HCT116 (cell line): Measurements from ENCODE around the gene C4BPB. TPM values are rescaled to one million over a fixed set of nuclear protein-coding genes. Genes with fewer than 3 reads are reported as not detected.

Experiments used
- ATAC-seq: fragments of 200-7000 bp; cut with Tn5 transposase; 2 replicates; pipeline ENCODE4 v1.9.1; 2020; ENCODE audit warnings: mild to moderate bottlenecking, moderate library complexity
- BruUV-seq: library from RNA; stranded (reverse); fragments of 400-500 nt; replicated peaks from 2 replicates; lab custom pipeline; 2021; lab: Mats Ljungman, UMichigan
- CTCF ChIA-PET: fragments of 300-600 bp; sonication (Branson Sonifier 250); formaldehyde crosslinking; loops from one replicate; lab custom pipeline; 2021; ENCODE audit warnings: antibody characterized with exemption; lab: Charles Lee
- POLR2A ChIA-PET: fragments of 300-600, 350-600 bp; sonication (Branson Sonifier 250); formaldehyde crosslinking; loops from one replicate; lab custom pipeline; 2021; ENCODE audit warnings: antibody characterized with exemption; lab: Charles Lee
- RAD21 ChIA-PET, 2 experiments: fragments of 300-600 bp; sonication (Branson Sonifier 250); formaldehyde crosslinking; loops; one replicate each; lab custom pipeline; 2023; ENCODE audit warnings: low total read pairs in 2 of 2; ENCODE audit not compliant: uncharacterized antibody in 2 of 2, unreplicated experiment in 2 of 2, low non-redundant PET in 1 of 2; lab: Charles Lee
- DNase-seq: peaks from one replicate; pipeline ENCODE4 v3.0.0-alpha.2; 2010; ENCODE audit warnings: low read depth, low spot score
- H2AFZ ChIP-seq: fragments of 200-600 bp; shearing (Covaris generic), sonication (generic); 2 replicates; pipeline ENCODE4 v1.6.1; 2017; ENCODE audit warnings: low read depth, mixed run types, mixed read lengths, antibody characterized with exemption, low read length; ENCODE audit not compliant: poor library complexity, severe bottlenecking
- H3K27ac ChIP-seq: 2 replicates; pipeline ENCODE4 v1.5.1; 2012; ENCODE audit warnings: low read depth, low read length
- H3K27me3 ChIP-seq: fragments of 200-600 bp; sonication (generic); 2 replicates; pipeline ENCODE4 v1.6.1; 2016; ENCODE audit warnings: mixed run types, low read length, mixed read lengths; ENCODE audit not compliant: insufficient read depth
- H3K36me3 ChIP-seq, 2 experiments: fragments of 200-500 bp in 1 of 2; fragments of 200-600 bp in 1 of 2; sonication (Bioruptor generic) in 1 of 2; sonication (generic) in 1 of 2; 2 replicates each; pipeline versions ENCODE4 v1.5.1 to v1.6.1; 2014 to 2016; ENCODE audit warnings: low read length in 2 of 2, inconsistent platforms in 1 of 2, mixed read lengths in 1 of 2, mixed run types in 1 of 2; ENCODE audit not compliant: insufficient read depth in 2 of 2, control insufficient read depth in 1 of 2
- H3K4me1 ChIP-seq, 2 experiments: fragments of 200-600 bp in 1 of 2; sonication (generic) in 1 of 2; 2 replicates each; pipeline versions ENCODE4 v1.5.1 to v1.6.1; 2012 to 2017; ENCODE audit warnings: low read length in 2 of 2, inconsistent platforms in 1 of 2, mild to moderate bottlenecking in 1 of 2, mixed read lengths in 1 of 2, mixed run types in 1 of 2, moderate library complexity in 1 of 2; ENCODE audit not compliant: insufficient read depth in 2 of 2, control insufficient read depth in 1 of 2
- H3K4me2 ChIP-seq: fragments of 200-600 bp; sonication (generic); 2 replicates; pipeline ENCODE4 v1.6.1; 2017; ENCODE audit warnings: mixed run types, low read length, mixed read lengths
- H3K4me3 ChIP-seq, 2 experiments: fragments of 200-600 bp in 1 of 2; sonication (generic) in 1 of 2; replicated peaks in 1 of 2; 2 replicates each; pipeline ENCODE4 v1.5.1; 2011 to 2016; ENCODE audit warnings: low read length in 2 of 2, control low read depth in 1 of 2, low read depth in 1 of 2, mild to moderate bottlenecking in 1 of 2, mixed read lengths in 1 of 2, mixed run types in 1 of 2
- H3K79me2 ChIP-seq: fragments of 200-600 bp; sonication (generic); 2 replicates; pipeline ENCODE4 v1.6.1; 2017; ENCODE audit warnings: mild to moderate bottlenecking, mixed run types, low read length, moderate library complexity, mixed read lengths; ENCODE audit not compliant: insufficient read depth
- H3K9ac ChIP-seq: fragments of 200-600 bp; sonication (generic); 2 replicates; pipeline ENCODE4 v1.6.1; 2016; ENCODE audit warnings: low read length, mixed read lengths
- H3K9me2 ChIP-seq: fragments of 200-600 bp; sonication (generic), shearing (Covaris generic); 2 replicates; pipeline ENCODE4 v1.6.1; 2017; ENCODE audit warnings: mixed run types, mild to moderate bottlenecking, moderate library complexity; ENCODE audit not compliant: insufficient read depth
- H3K9me3 ChIP-seq, 2 experiments: fragments of 200-500 bp in 1 of 2; fragments of 200-600 bp in 1 of 2; sonication (Bioruptor generic) in 1 of 2; sonication (generic) in 1 of 2; 2 replicates each; pipeline ENCODE4 v1.6.1; 2014 to 2017; ENCODE audit warnings: low read length in 2 of 2, mixed read lengths in 2 of 2, inconsistent platforms in 1 of 2, low read depth in 1 of 2, mild to moderate bottlenecking in 1 of 2, mixed run types in 1 of 2, moderate library complexity in 1 of 2; ENCODE audit not compliant: control insufficient read depth in 1 of 2, insufficient read depth in 1 of 2
- H4K20me1 ChIP-seq: fragments of 200-600 bp; sonication (generic), shearing (Covaris generic); 2 replicates; pipeline ENCODE4 v1.6.1; 2017; ENCODE audit warnings: mixed run types, mild to moderate bottlenecking, moderate library complexity; ENCODE audit not compliant: insufficient read depth
- CBX3 ChIP-seq: IDR thresholded peaks from 2 replicates; pipeline ENCODE4 v1.6.1; 2012; ENCODE audit warnings: low read depth
- EGR1 ChIP-seq: IDR thresholded peaks from 2 replicates; pipeline ENCODE4 v1.6.1; 2012; ENCODE audit warnings: low read depth
- ELF1 ChIP-seq: IDR thresholded peaks from 2 replicates; pipeline ENCODE4 v1.6.1; 2012; ENCODE audit warnings: low read depth, borderline replicate concordance
- EZH2 ChIP-seq: fragments of 200-600 bp; sonication (generic); IDR thresholded peaks from 2 replicates; pipeline ENCODE4 v1.6.1; 2017; ENCODE audit warnings: antibody characterized with exemption, mixed run types
- EZH2phosphoT487 ChIP-seq: fragments of 200-600 bp; IDR thresholded peaks from 2 replicates; pipeline ENCODE4 v1.6.1; 2018; ENCODE audit warnings: antibody characterized with exemption, borderline replicate concordance
- FOSL1 ChIP-seq: IDR thresholded peaks from 2 replicates; pipeline ENCODE4 v1.6.1; 2012; ENCODE audit warnings: low read depth
- JUND ChIP-seq: IDR thresholded peaks from 2 replicates; pipeline ENCODE4 v1.6.1; 2012
- MAX ChIP-seq: IDR thresholded peaks from 2 replicates; pipeline ENCODE4 v1.6.1; 2012
- POLR2A ChIP-seq: IDR thresholded peaks from 2 replicates; pipeline ENCODE4 v1.7.0; 2011; ENCODE audit warnings: borderline replicate concordance; ENCODE audit not compliant: insufficient read depth, insufficient read length; ENCODE audit errors: extremely low read depth
- POLR2AphosphoS5 ChIP-seq: IDR thresholded peaks from 2 replicates; pipeline ENCODE4 v1.6.1; 2011; ENCODE audit warnings: mild to moderate bottlenecking, low read depth, low read length, moderate library complexity
- RAD21 ChIP-seq: IDR thresholded peaks from 2 replicates; pipeline ENCODE4 v1.6.1; 2012; ENCODE audit warnings: low read depth, mild to moderate bottlenecking
- SIN3A ChIP-seq: IDR thresholded peaks from 2 replicates; pipeline ENCODE4 v1.6.1; 2012; ENCODE audit warnings: low read depth
- SRF ChIP-seq: IDR thresholded peaks from 2 replicates; pipeline ENCODE4 v1.6.1; 2012; ENCODE audit warnings: low read depth
- TCF7L2 ChIP-seq: IDR thresholded peaks from 2 replicates; pipeline ENCODE4 v1.7.0; 2011; ENCODE audit warnings: borderline replicate concordance, inconsistent platforms; ENCODE audit not compliant: insufficient read depth, insufficient read length; ENCODE audit errors: extremely low read depth
- YY1 ChIP-seq: IDR thresholded peaks from 2 replicates; pipeline ENCODE4 v1.6.1; 2011; ENCODE audit warnings: low read length, low read depth, moderate library complexity, mild to moderate bottlenecking; ENCODE audit not compliant: insufficient replicate concordance; ENCODE audit errors: extremely low read depth
- ZFX ChIP-seq: fragments of 450-650 bp; IDR thresholded peaks from 2 replicates; pipeline ENCODE4 v1.6.1; 2017
- ZNF274 ChIP-seq: fragments of 200-500 bp; sonication (Bioruptor generic); IDR thresholded peaks from 2 replicates; pipeline ENCODE4 v1.6.1; 2014; ENCODE audit warnings: mild to moderate bottlenecking, low read depth, low read length, inconsistent platforms
- intact Hi-C: fragments of 100-400 bp; cut with micrococcal nuclease; formaldehyde crosslinking; loops from 2 replicates; pipeline ENCODE4 v1.10.0; 2022
- total RNA-seq: library from RNA; stranded (reverse); gene quantifications from one replicate; pipeline ENCODE4 v1.2.1, GENCODE V29; 2021; ENCODE audit not compliant: unreplicated experiment
- TF ChIP-seq, protein P1 (sequence below): IDR thresholded peaks from 2 replicates; pipeline ENCODE4 v1.6.1; 2011; ENCODE audit warnings: mild to moderate bottlenecking, low read length, moderate library complexity; ENCODE audit not compliant: insufficient replicate concordance; ENCODE audit errors: extremely low read depth
- TF ChIP-seq, protein P2 (sequence below): IDR thresholded peaks from 2 replicates; pipeline ENCODE4 v1.6.1; 2012

The C4BPB gene
- total RNA-seq, 1 experiment from 2014 or later: not detected

GRCh38 chr1:207093944-207094343 is 5.3 kb downstream of the C4BPB start (continued):
- TF ChIP-seq EZH2phosphoT487 (no peak), EGR1 (no peak)

DNA sequence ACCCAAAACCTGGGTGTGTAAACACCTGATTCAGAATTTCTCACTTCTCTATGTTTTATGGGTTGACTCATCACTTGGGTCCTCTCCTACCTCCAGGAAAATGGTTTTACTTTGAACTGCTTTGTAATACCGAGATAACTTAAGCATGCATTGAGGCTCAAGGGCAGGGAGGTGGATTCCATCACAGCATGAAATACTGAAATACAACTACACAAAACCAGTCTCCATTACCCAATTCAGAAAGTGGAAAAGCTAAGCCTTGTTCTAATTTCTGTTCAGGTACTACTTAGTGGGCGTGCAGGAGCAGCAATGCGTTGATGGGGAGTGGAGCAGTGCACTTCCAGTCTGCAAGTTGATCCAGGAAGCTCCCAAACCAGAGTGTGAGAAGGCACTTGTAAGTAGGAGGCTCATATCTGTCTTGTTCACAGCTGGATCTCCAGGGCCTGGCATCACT is 9.2 kb downstream of the C4BPB start:
- Histone ChIP-seq H3K4me3 (no peak overlapping the region), H3K36me3 (no peaks in the 10 kb centered on the region), H3K9me2 (no peaks in the 10 kb centered on the region), H3K9ac (no peak overlapping the region), H3K27ac (no peak overlapping the region), H3K9me3 (no peaks in the 10 kb centered on the region; a peak in 1 of 4 replicates), H3K4me2 (no peak overlapping the region), H2AFZ (no peak overlapping the region), H3K79me2 (no peaks in the 10 kb centered on the region), H3K4me1 (no peaks in the 10 kb centered on the region), H4K20me1 (no peaks in the 10 kb centered on the region), H3K27me3 (no peaks in the 10 kb centered on the region)
- DNase-seq: no peak
- TF ChIP-seq TCF7L2 (no peak), SRF (no peak), EZH2 (no peak), EGR1 (no peak), MAX (no peak), CBX3 (no peak), ZFX (no peak), FOSL1 (no peak), ELF1 (no peak), JUND (no peak), RAD21 (no peak), SIN3A (no peak), POLR2A (no peak), POLR2AphosphoS5 (no peak), ZNF274 (no peak), YY1 (no peak), EZH2phosphoT487 (no peak)
- TF ChIP-seq, protein P1, sequence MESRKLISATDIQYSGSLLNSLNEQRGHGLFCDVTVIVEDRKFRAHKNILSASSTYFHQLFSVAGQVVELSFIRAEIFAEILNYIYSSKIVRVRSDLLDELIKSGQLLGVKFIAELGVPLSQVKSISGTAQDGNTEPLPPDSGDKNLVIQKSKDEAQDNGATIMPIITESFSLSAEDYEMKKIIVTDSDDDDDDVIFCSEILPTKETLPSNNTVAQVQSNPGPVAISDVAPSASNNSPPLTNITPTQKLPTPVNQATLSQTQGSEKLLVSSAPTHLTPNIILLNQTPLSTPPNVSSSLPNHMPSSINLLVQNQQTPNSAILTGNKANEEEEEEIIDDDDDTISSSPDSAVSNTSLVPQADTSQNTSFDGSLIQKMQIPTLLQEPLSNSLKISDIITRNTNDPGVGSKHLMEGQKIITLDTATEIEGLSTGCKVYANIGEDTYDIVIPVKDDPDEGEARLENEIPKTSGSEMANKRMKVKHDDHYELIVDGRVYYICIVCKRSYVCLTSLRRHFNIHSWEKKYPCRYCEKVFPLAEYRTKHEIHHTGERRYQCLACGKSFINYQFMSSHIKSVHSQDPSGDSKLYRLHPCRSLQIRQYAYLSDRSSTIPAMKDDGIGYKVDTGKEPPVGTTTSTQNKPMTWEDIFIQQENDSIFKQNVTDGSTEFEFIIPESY: no peak
- TF ChIP-seq, protein P2, sequence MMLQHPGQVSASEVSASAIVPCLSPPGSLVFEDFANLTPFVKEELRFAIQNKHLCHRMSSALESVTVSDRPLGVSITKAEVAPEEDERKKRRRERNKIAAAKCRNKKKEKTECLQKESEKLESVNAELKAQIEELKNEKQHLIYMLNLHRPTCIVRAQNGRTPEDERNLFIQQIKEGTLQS: no peak
- BruUV-seq: no TSS peak
- intact Hi-C loops: no loop called here
- RAD21 ChIA-PET: no interaction called here
- no peak for ATAC-seq
- POLR2A ChIA-PET: no interaction called here
- CTCF ChIA-PET: no interaction called here
